ENCODE measurements around the gene YBEY. TPM values are rescaled to one million over a fixed set of nuclear protein-coding genes. Genes with fewer than 3 reads are reported as not detected.
A peak's percentile ranks its signal among the peaks of the same experiment; 100 is the strongest.
"Not testable (repeated sequence)": the region's sequence is repeated elsewhere in the genome, so short reads cannot be mapped to it uniquely, and the experiment has no call there.

The YBEY gene
- total RNA-seq, result 10 to 100 TPM in 1 of 2 donors, 1 to 10 TPM in 1; 8.1 to 10.9 TPM

GRCh38 chr21:46285761-46286647 is at the start of gene YBEY:
Gene YBEY (plus strand): TSS chr21:46286342. CDS start chr21:46286914, 572 bp downstream.
- peak within 1 kb of the TSS; percentile 91 for H3K27ac Mint-ChIP-seq
- H3K27me3 Mint-ChIP-seq, result no peaks in the 10 kb centered on the region
- no peaks in the 10 kb centered on the region for H3K9me3 Mint-ChIP-seq
- peak within 1 kb of the TSS; percentile 97 for H3K4me3 Mint-ChIP-seq
- DNase-seq (ENCODE audit: low spot score), result peak; percentile 93
- H3K4me1 Mint-ChIP-seq (ENCODE audit: low read depth in 2 of 2), result peaks cover 30 to 48% of the 10 kb centered on the region in 2 donors
- H3K36me3 Mint-ChIP-seq, result peaks cover 11% of the 10 kb centered on the region
- peak; percentile 96 for ATAC-seq

GRCh38 chr21:46237474-46237873 is 48.7 kb upstream of the YBEY start:
- DNase-seq (ENCODE audit: low spot score) (no peak), ATAC-seq (no peak)
- H3K27me3 Mint-ChIP-seq, result no peaks in the 10 kb centered on the region
- H3K4me1 Mint-ChIP-seq (ENCODE audit: low read depth in 2 of 2), result peaks cover 17 to 41% of the 10 kb centered on the region in 2 donors
- peaks cover 44% of the 10 kb centered on the region for H3K36me3 Mint-ChIP-seq
- no peak overlapping the region for H3K27ac Mint-ChIP-seq
- no peak overlapping the region for H3K4me3 Mint-ChIP-seq
- H3K9me3 Mint-ChIP-seq, result no peaks in the 10 kb centered on the region

GRCh38 chr21:46239817-46240325 is 46.3 kb upstream of the YBEY start:
- Mint-ChIP-seq H3K9me3 (no peaks in the 10 kb centered on the region), H3K27me3 (no peaks in the 10 kb centered on the region), H3K27ac (peak overlapping the region in 1 of 2 donors; percentile 2), H3K4me3 (no peak overlapping the region), H3K36me3 (peaks cover 37% of the 10 kb centered on the region), H3K4me1 (ENCODE audit: low read depth in 2 of 2) (peaks cover under 1 to 24% of the 10 kb centered on the region in 2 donors)
- DNase-seq (ENCODE audit: low spot score), result no peak
- no peak for ATAC-seq

DNA sequence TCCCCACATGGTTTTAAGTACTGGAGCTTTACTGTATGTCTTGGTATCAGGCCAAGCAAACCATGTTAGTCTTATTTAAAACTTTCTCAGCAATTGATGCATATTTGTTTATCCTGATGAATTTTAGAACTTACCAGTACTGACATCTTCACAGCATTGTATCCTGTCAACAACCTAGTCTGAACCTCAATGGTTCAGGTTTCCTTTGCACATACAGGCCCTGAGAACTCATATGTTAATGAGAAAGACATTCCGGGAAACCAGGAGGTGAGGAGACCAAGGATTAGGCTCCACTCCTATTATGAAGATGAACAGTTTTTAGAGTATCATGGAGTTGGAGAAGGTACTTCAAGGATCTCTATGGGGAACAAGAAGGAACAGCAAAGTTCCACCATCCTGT is 44.6 kb upstream of the YBEY start:
- Mint-ChIP-seq H3K4me1 (ENCODE audit: low read depth in 2 of 2) (peaks cover 0 to 29% of the 10 kb centered on the region in 2 donors), H3K36me3 (peaks cover 43% of the 10 kb centered on the region)
- H3K4me3 Mint-ChIP-seq; H3K9me3 Mint-ChIP-seq; H3K27ac Mint-ChIP-seq; ATAC-seq; H3K27me3 Mint-ChIP-seq; DNase-seq (ENCODE audit: low spot score): not testable (repeated sequence)

DNA sequence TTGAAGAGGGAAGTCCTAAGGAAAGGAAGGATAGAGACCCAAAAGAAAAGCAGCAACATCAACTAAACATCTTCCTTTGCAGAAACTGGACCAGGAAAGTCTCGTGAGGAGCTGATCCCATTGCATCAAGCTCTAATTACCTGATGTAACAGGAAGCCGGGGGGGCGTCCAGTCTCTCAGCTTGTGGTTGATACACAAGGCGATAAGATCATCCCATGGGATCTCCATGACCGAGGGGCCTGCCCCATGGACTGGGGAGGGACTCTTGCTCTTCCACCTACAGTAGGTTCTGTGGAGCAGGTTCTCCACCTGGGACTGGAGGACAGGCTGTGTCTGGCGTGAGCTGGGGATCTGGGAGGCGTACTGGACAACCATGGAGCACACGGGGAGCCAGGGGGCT is 42.8 kb upstream of the YBEY start:
- DNase-seq (ENCODE audit: low spot score) (no peak), ATAC-seq (no peak)
- H3K4me1 Mint-ChIP-seq (ENCODE audit: low read depth in 2 of 2), result peaks cover 0 to 30% of the 10 kb centered on the region in 2 donors
- peaks cover 51% of the 10 kb centered on the region for H3K36me3 Mint-ChIP-seq
- peak overlapping the region in 1 of 2 donors; percentile 49 for H3K27ac Mint-ChIP-seq
- no peaks in the 10 kb centered on the region for H3K9me3 Mint-ChIP-seq
- H3K4me3 Mint-ChIP-seq, result no peak overlapping the region
- no peaks in the 10 kb centered on the region for H3K27me3 Mint-ChIP-seq

DNA sequence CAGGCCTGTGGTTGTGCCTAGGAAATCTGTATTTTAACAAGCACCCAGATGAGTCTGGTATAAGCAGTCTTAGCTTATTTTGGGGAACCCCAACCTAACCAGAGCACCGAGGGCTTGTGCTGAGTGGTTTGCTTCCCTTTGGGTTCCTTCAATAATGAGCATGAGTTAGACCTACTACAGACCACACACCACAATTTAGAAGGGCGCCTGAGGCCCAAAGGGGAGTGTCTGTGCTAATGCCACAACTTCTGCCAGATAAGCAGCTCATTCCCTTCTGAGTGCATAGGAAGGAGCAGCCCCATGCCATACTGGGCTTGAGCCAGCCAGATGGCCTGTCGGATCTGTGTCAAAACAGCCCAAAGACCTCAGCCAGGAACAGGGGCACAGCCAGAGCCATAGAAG is 42.2 kb upstream of the YBEY start:
- Mint-ChIP-seq H3K9me3 (no peaks in the 10 kb centered on the region), H3K4me3 (no peak overlapping the region), H3K27me3 (no peaks in the 10 kb centered on the region), H3K4me1 (ENCODE audit: low read depth in 2 of 2) (peaks cover 0 to 26% of the 10 kb centered on the region in 2 donors), H3K36me3 (peaks cover 52% of the 10 kb centered on the region), H3K27ac (peak overlapping the region in 1 of 2 donors; percentile 49)
- no peak for ATAC-seq
- no peak for DNase-seq (ENCODE audit: low spot score)

- Mint-ChIP-seq H3K9me3 (no peaks in the 10 kb centered on the region), H3K27ac (peak overlapping the region in 1 of 2 donors; percentile 48), H3K36me3 (peaks cover 47% of the 10 kb centered on the region), H3K4me3 (no peak overlapping the region), H3K4me1 (ENCODE audit: low read depth in 2 of 2) (peaks cover under 1 to 23% of the 10 kb centered on the region in 2 donors), H3K27me3 (no peaks in the 10 kb centered on the region)
- ATAC-seq (no peak), DNase-seq (ENCODE audit: low spot score) (no peak)
Measured at GRCh38 chr21:46244602-46245001, 41.5 kb upstream of the YBEY start.

- ATAC-seq (no peak), DNase-seq (ENCODE audit: low spot score) (no peak)
- no peaks in the 10 kb centered on the region for H3K9me3 Mint-ChIP-seq
- no peak overlapping the region for H3K4me3 Mint-ChIP-seq
- H3K4me1 Mint-ChIP-seq (ENCODE audit: low read depth in 2 of 2), result peaks cover 8 to 25% of the 10 kb centered on the region in 2 donors
- H3K27ac Mint-ChIP-seq, result peak overlapping the region in 1 of 2 donors; percentile 75
- H3K27me3 Mint-ChIP-seq, result no peaks in the 10 kb centered on the region
- H3K36me3 Mint-ChIP-seq, result peaks cover 49% of the 10 kb centered on the region
Measured at GRCh38 chr21:46245213-46245915, 40.8 kb upstream of the YBEY start.

GRCh38 chr21:46246345-46246744 is 39.8 kb upstream of the YBEY start:
- Mint-ChIP-seq H3K27ac (peak overlapping the region in 1 of 2 donors; percentile 75), H3K4me1 (ENCODE audit: low read depth in 2 of 2) (peaks cover 15 to 27% of the 10 kb centered on the region in 2 donors), H3K27me3 (no peaks in the 10 kb centered on the region), H3K4me3 (no peak overlapping the region), H3K9me3 (no peaks in the 10 kb centered on the region), H3K36me3 (peaks cover 42% of the 10 kb centered on the region)
- ATAC-seq (no peak), DNase-seq (ENCODE audit: low spot score) (no peak)

GRCh38 chr21:46247699-46248421 is 38.3 kb upstream of the YBEY start:
- peak overlapping the region in 1 of 2 donors; percentile 26 for H3K27ac Mint-ChIP-seq
- DNase-seq (ENCODE audit: low spot score), result no peak
- H3K27me3 Mint-ChIP-seq, result no peaks in the 10 kb centered on the region
- H3K4me3 Mint-ChIP-seq, result no peak overlapping the region
- peaks cover 37% of the 10 kb centered on the region for H3K36me3 Mint-ChIP-seq
- H3K9me3 Mint-ChIP-seq, result no peaks in the 10 kb centered on the region
- peaks cover 15 to 31% of the 10 kb centered on the region in 2 donors for H3K4me1 Mint-ChIP-seq (ENCODE audit: low read depth in 2 of 2)
- no peak for ATAC-seq

DNA sequence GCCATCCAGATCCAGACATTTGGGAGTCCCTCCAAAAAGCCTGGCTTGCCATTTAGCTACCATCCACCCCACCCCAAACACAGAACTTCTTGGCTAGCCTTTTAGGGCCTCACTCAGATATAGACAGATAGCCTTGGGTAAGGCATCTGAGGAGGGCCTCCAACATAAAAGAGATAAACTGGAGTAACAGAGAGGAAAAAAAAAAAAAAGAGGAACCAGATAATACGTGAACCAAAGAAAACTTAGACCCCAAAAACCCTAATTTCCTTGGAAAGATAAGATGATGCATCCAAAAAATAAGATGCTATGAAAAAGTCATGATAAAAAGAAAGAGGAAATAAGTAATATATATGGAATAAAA is 37.7 kb upstream of the YBEY start:
- no peaks in the 10 kb centered on the region for H3K27me3 Mint-ChIP-seq
- H3K36me3 Mint-ChIP-seq, result peaks cover 34% of the 10 kb centered on the region
- ATAC-seq (no peak), DNase-seq (ENCODE audit: low spot score) (no peak)
- H3K4me1 Mint-ChIP-seq (ENCODE audit: low read depth in 2 of 2), result peaks cover 16 to 32% of the 10 kb centered on the region in 2 donors
- H3K27ac Mint-ChIP-seq, result peak overlapping the region in 1 of 2 donors; percentile 26
- no peaks in the 10 kb centered on the region for H3K9me3 Mint-ChIP-seq
- H3K4me3 Mint-ChIP-seq, result no peak overlapping the region

DNA sequence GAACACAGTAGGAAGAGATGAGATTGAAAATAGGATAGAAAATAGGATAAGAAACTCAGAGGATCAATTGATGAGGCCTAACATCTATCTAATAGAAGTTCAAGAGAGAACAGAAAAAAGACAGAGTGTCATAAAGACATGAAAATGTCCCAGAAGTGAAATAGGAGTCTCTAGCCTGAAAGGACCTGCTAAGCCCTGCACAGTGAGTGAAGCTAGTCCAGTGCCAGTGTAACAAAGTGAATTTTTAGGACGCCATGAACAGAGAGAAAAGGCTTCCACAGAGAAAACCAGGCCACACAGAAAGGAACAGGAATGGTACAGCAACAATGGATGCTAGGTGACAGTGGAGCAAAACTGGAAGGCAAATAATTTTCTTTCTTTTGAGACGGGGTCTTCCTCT is 37.3 kb upstream of the YBEY start:
- H3K9me3 Mint-ChIP-seq, result peaks cover 2% of the 10 kb centered on the region
- H3K27ac Mint-ChIP-seq, result peak overlapping the region in 1 of 2 donors; percentile 26
- H3K4me1 Mint-ChIP-seq (ENCODE audit: low read depth in 2 of 2), result peaks cover 21 to 34% of the 10 kb centered on the region in 2 donors
- no peak overlapping the region for H3K4me3 Mint-ChIP-seq
- H3K27me3 Mint-ChIP-seq, result no peaks in the 10 kb centered on the region
- peaks cover 37% of the 10 kb centered on the region for H3K36me3 Mint-ChIP-seq
- DNase-seq (ENCODE audit: low spot score), result no peak
- ATAC-seq, result no peak

GRCh38 chr21:46250146-46250725 is 35.9 kb upstream of the YBEY start:
- peaks cover 4% of the 10 kb centered on the region for H3K9me3 Mint-ChIP-seq
- H3K4me3 Mint-ChIP-seq, result no peak overlapping the region
- ATAC-seq, result no peak
- H3K27ac Mint-ChIP-seq, result peak overlapping the region; percentile 67 to 93
- DNase-seq (ENCODE audit: low spot score), result no peak
- peaks cover 48% of the 10 kb centered on the region for H3K36me3 Mint-ChIP-seq
- H3K27me3 Mint-ChIP-seq, result no peaks in the 10 kb centered on the region
- H3K4me1 Mint-ChIP-seq (ENCODE audit: low read depth in 2 of 2), result peaks cover 34 to 48% of the 10 kb centered on the region in 2 donors
